ENCODE measurements around the gene VCL.

The VCL gene

DNA sequence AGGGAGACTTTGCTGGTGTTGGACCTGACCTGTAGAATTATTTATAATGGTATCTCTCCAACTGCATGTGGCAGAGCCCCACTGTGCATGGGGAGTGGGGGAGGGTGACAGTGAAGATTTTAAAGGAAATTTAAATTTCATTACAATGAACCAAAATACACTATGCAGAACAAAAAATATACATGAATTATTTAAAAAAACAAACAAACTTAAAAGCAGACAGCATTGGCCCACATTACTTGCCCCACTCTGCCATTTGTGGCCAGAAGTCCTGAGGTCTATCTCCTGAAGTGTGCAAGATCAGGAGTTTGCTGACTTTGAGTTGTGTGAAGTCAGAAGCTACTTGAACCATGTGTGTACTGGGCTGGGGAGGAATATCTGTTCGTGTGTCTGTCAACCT is 112.2 kb downstream of the VCL start:
- TF ChIP-seq, protein P1, sequence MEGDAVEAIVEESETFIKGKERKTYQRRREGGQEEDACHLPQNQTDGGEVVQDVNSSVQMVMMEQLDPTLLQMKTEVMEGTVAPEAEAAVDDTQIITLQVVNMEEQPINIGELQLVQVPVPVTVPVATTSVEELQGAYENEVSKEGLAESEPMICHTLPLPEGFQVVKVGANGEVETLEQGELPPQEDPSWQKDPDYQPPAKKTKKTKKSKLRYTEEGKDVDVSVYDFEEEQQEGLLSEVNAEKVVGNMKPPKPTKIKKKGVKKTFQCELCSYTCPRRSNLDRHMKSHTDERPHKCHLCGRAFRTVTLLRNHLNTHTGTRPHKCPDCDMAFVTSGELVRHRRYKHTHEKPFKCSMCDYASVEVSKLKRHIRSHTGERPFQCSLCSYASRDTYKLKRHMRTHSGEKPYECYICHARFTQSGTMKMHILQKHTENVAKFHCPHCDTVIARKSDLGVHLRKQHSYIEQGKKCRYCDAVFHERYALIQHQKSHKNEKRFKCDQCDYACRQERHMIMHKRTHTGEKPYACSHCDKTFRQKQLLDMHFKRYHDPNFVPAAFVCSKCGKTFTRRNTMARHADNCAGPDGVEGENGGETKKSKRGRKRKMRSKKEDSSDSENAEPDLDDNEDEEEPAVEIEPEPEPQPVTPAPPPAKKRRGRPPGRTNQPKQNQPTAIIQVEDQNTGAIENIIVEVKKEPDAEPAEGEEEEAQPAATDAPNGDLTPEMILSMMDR (IDR thresholded peaks at IDR 0.05; ENCODE audit: extremely low read depth, missing control alignments) = no peak
- DNase-seq (ENCODE audit: low spot score) = no peak

DNA sequence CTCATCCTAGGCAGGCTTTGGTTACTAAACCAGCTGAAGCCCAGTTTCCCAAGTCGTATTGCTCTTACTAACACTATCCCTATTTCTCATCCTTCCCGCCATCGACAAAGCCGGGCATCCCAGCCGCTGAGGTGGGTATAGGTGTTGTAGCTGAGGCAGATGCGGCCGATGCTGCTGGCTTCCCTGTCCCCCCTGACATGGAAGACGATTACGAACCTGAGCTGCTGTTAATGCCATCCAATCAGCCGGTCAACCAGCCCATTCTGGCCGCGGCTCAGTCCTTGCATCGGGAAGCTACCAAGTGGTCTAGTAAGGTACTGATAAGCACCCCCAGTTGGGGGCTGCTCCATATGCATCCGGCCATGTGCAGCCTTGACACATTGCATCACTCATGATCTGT is 113.9 kb downstream of the VCL start:
- TF ChIP-seq, protein P1 (IDR thresholded peaks at IDR 0.05; ENCODE audit: extremely low read depth, missing control alignments) = no peak
- DNase-seq (ENCODE audit: low spot score) = no peak

DNA sequence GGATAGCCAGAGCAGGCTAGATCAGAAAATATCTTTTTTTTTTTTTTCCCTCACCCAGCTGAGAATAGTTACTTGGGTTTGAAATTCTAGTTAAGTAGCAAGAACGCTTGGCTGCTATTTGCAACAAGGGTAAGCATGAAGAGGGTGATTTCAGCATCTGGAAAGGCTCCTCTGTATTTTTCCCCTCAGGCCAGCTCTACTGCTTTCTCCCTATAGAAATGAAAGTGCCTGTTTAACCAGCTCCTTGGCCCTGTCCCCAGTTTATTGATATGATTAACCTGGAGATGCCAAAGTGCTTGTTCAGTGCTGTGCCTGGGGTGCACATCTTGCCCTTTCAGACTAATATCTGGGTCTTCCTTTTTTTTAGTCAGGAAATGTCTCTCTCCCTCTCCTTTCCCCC is 115.6 kb downstream of the VCL start:
- TF ChIP-seq, protein P1 (IDR thresholded peaks at IDR 0.05; ENCODE audit: extremely low read depth, missing control alignments) = no peak
- DNase-seq (ENCODE audit: low spot score) = no peak

DNA sequence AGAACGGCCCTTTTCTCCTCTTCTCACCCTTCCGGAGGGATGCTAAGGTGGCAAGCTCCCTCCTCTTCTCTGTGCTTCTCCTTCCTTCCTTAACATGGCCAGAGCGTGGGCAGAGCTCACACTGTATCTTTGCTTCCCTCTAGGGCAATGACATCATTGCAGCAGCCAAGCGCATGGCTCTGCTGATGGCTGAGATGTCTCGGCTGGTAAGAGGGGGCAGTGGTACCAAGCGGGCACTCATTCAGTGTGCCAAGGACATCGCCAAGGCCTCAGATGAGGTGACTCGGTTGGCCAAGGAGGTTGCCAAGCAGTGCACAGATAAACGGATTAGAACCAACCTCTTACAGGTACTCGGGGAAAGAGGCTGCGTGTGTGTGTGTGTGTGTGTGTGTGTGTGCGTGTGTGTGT is 116.1 kb downstream of the VCL start:
- TF ChIP-seq, protein P1 (IDR thresholded peaks at IDR 0.05; ENCODE audit: extremely low read depth, missing control alignments) = no peak
- DNase-seq (ENCODE audit: low spot score) = no peak

DNA sequence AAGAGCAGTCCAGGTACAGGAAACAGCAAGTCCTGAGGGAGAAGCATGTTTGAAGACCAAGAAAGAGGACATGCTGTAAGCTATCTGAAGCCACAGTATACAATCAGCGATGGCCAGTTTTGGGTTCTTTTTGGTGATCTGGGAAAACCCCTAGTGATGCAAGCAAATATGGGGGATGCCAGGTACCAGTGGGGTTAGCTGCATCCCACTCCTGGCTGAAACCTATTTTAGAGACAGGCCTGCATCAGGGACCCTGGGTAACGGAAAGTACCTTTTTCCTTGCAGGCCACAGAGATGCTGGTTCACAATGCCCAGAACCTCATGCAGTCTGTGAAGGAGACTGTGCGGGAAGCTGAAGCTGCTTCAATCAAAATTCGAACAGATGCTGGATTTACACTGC is 119.8 kb downstream of the VCL start:
- DNase-seq (ENCODE audit: low spot score) = peak; percentile 33
- TF ChIP-seq, protein P1 (IDR thresholded peaks at IDR 0.05; ENCODE audit: extremely low read depth, missing control alignments) = no peak

DNA sequence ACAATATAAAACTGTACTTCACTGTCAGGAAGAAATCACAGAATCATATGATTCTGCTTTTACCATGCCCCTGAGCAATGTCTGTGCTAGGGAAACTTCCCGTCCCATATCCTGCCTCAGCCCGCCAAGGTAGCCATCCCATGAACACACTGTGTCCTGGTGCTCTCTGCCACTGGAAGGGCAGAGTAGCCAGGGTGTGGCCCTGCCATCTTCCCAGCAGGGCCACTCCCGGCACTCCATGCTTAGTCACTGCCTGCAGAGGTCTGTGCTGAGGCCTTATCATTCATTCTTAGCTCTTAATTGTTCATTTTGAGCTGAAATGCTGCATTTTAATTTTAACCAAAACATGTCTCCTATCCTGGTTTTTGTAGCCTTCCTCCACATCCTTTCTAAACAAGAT is 120.9 kb downstream of the VCL start:
- TF ChIP-seq, protein P1 (IDR thresholded peaks at IDR 0.05; ENCODE audit: extremely low read depth, missing control alignments) = no peak
- DNase-seq (ENCODE audit: low spot score) = no peak

DNA sequence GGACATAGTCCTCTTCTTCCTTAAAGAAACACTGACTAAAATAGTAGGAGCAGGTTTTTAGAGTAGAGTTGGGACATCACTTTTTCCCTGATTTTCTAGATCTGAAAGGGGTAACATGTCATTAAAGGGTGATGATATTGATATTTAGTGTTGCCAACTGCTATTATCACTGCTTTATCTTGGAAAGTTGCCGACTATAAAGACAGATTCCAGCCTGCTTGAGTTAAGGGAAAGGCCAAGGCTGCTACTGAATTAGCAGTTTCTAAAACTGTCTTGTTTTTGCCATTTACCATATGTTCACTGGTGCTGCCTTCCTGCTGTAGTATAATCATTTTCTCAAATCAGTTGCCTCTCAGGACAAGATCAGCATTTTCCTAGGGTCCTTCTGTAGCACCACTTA is 123.0 kb downstream of the VCL start:
- TF ChIP-seq, protein P1 (IDR thresholded peaks at IDR 0.05; ENCODE audit: extremely low read depth, missing control alignments) = no peak
- no peak for DNase-seq (ENCODE audit: low spot score)
